ENCODE measurements around the gene UNC13D.
A peak's percentile ranks its signal among the peaks of the same experiment; 100 is the strongest.

DNA sequence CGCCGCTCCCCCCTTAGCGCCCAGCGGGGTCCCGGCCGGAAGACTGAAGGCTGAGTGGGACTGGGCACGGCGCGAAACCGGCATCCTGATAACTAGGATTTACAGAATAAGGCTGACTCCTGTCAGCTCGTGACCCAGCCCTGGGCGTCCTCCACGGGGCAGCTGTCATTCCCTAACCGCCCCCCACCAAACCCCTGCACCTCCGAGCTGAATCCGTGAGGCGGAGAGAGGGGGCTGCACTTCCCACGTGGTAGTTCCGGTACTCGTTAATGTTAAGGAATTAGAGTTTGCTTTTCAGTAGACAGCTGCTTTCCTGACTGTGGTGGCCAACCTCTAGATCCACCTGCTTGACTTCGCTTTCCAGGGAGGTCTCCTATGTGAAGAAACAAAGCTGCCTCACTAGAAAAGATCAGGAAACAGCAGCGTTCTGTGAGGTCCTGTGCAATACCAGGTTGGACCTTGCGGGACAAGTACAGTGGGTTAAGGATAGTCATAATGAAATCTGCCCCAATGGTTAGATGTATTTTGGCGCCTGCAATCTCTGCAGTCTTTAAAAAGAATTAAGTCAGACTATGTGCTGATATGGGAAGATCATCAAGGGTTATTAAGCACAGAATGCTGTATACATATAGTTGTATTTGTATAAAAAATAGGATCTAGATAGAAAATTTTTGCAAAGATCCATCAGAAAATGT is 12.0 kb upstream of the UNC13D start:
- TF ChIP-seq, protein P1, sequence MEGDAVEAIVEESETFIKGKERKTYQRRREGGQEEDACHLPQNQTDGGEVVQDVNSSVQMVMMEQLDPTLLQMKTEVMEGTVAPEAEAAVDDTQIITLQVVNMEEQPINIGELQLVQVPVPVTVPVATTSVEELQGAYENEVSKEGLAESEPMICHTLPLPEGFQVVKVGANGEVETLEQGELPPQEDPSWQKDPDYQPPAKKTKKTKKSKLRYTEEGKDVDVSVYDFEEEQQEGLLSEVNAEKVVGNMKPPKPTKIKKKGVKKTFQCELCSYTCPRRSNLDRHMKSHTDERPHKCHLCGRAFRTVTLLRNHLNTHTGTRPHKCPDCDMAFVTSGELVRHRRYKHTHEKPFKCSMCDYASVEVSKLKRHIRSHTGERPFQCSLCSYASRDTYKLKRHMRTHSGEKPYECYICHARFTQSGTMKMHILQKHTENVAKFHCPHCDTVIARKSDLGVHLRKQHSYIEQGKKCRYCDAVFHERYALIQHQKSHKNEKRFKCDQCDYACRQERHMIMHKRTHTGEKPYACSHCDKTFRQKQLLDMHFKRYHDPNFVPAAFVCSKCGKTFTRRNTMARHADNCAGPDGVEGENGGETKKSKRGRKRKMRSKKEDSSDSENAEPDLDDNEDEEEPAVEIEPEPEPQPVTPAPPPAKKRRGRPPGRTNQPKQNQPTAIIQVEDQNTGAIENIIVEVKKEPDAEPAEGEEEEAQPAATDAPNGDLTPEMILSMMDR (conservative IDR thresholded peaks at IDR 0.05; ENCODE audit: low read depth, low read length), result peak; percentile 57; the same call in 1 of the 2 replicates
- no peak for TF ChIP-seq RCOR1 (IDR thresholded peaks at IDR 0.05; ENCODE audit: insufficient replicate concordance, low read length)
- TF ChIP-seq POLR2A (IDR thresholded peaks at IDR 0.05; ENCODE audit: low read depth, low read length), result no peak; the same call in 1 of the 2 replicates
- TF ChIP-seq MXI1 (IDR thresholded peaks at IDR 0.05; ENCODE audit: borderline replicate concordance, low read depth, low read length), result no peak
- TF ChIP-seq RAD21 (IDR thresholded peaks at IDR 0.05; ENCODE audit: low read length), result peak; percentile 55; the same call in 1 of the 2 replicates
- TF ChIP-seq RFX5 (IDR thresholded peaks at IDR 0.05; ENCODE audit: low read depth, low read length), result no peak
- TF ChIP-seq FOS (IDR thresholded peaks at IDR 0.05; ENCODE audit: low read depth, low read length), result no peak

Measured in IMR-90 (cell line).